IPS DF 4.7 (cell line): ENCODE measurements around the gene NME9.

ENCODE experiments used
- DNase-seq: peaks from one replicate; pipeline ENCODE4 v3.0.0-alpha.2; 2013; ENCODE audit warnings: low spot score; ENCODE audit errors: extremely low read depth

Gene NME9

GRCh38 chr3:138362538-138362937 lies 32.9 kb upstream of the NME9 start:
- no peak for DNase-seq

- no peak for DNase-seq
These were observed 31.9 kb upstream of the NME9 start for GRCh38 chr3:138361561-138361971.

- no peak for DNase-seq
These were observed 31.3 kb upstream of the NME9 start for GRCh38 chr3:138360869-138361525.

- DNase-seq, result no peak
These were observed 30.5 kb upstream of the NME9 start for GRCh38 chr3:138359919-138360868.

GRCh38 chr3:138359148-138359918 lies 29.7 kb upstream of the NME9 start:
- DNase-seq, result no peak

- no peak for DNase-seq
These were observed 27.2 kb upstream of the NME9 start for GRCh38 chr3:138356730-138357405.

- DNase-seq, result no peak
These were observed 25.4 kb upstream of the NME9 start for GRCh38 chr3:138355071-138355470.

- DNase-seq, result no peak
These were observed 24.7 kb upstream of the NME9 start for GRCh38 chr3:138354376-138354775.

GRCh38 chr3:138351916-138352550 lies 22.4 kb upstream of the NME9 start:
- no peak for DNase-seq

GRCh38 chr3:138351151-138351550 lies 21.5 kb upstream of the NME9 start:
- no peak for DNase-seq

GRCh38 chr3:138349926-138350665 lies 20.4 kb upstream of the NME9 start:
- no peak for DNase-seq

- no peak for DNase-seq
These were observed 19.4 kb upstream of the NME9 start for GRCh38 chr3:138348754-138349739.

GRCh38 chr3:138347960-138348753 lies 18.5 kb upstream of the NME9 start, which contains the start of gene MRAS:
TSS of gene MRAS (plus strand) at chr3:138348579. CDS start at chr3:138372884, 24,305 bp downstream.
- peak; percentile 9 for DNase-seq

- no peak for DNase-seq
These were observed 15.1 kb upstream of the NME9 start for GRCh38 chr3:138344754-138345153.

GRCh38 chr3:138340511-138340910 lies 10.9 kb upstream of the NME9 start:
- no peak for DNase-seq

GRCh38 chr3:138338811-138339210 lies 9.2 kb upstream of the NME9 start:
- no peak for DNase-seq

- DNase-seq, result no peak
These were observed 8.6 kb upstream of the NME9 start for GRCh38 chr3:138338244-138338643.

- no peak for DNase-seq
These were observed 6.9 kb upstream of the NME9 start for GRCh38 chr3:138336454-138336999.
